Stimulated activated CD4-positive, alpha-beta T cell treated with anti-CD3 and anti-CD28 coated beads, Interleukin-12 subunit alpha, Interleukin-12 subunit beta, amount 100 ng/mL, for 48 hours (primary cell): ENCODE measurements around the gene FBN2.
A peak's percentile ranks its signal among the peaks of the same experiment; 100 is the strongest.

ENCODE experiments used
- DNase-seq, 3 donors: peaks; one replicate each; pipeline ENCODE4 v3.0.0-alpha.2; 2020; ENCODE audit warnings: low read depth in 2 of 3, low spot score in 1 of 3

FBN2 gene

DNA sequence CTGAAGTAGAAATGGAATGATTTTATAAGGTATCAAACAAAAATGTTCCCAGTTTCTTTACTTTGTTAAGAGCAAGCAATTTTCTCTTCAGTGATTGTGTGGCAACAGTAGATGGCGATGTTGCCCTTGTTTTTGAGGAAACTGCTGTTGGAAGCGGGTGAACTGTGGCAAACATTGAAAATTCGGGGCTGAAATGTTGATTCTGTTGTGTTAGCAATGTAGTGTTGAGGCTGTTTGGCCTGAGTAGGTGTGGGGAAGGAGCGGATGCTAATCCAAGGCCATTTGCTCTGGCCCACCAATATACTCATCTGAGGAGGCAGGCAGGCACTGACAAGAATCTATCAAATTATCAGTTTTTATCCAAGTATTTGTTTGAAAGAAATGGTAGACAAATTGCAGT is 324.7 kb downstream of the FBN2 start:
- DNase-seq: peak in 1 of 3 donors; percentile 35

DNA sequence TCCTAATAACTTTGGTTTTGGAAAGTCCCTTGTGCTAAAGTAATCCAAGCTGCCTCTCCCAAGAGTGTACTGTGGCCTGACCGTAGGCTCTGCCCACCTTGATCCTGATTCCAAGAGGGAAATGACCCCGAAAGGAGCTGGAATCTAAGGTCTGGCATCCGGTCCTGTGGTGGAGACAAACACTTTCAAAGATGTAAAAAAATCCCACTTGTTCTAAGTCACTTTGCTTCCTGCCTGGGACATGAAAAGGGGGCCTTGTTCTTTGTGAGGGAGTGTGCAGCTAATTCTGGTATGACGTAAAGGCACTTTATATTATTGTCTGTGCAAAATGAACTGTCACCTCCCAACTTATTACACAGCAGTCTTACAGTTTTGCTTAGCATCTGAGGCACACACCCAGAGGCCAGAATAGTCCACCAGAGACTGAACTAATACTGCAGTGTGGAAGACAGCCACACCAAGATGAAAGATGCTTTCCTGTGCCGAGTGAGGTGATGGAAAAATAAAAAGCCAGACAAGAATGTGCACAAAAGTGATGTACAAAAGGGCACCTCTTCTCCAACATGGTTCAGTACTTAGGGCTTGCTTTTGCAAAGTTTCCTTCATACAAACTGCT is 325.7 kb downstream of the FBN2 start:
- no peak for DNase-seq

DNA sequence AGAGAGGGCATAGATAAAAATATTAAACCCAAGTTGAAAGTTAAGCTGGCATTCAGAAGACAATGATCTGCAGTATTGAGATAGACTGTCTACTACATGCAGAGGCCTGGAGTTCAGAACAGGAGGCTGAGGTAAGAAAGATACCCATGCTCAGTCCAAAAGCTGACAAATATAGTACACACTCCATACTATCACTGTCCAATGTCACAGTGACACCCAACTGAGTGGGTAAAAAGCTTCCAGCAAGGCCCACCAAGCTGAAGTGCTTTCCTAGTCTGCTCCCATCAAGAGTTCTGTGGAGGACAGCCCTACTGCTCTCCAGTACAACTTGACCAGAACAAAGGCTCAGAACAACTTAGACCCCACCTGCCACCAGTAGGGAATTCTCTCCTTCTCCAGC is 329.6 kb downstream of the FBN2 start:
- DNase-seq: no peak
